ENCODE measurements around the gene PEX11G. TPM values are rescaled to one million over a fixed set of nuclear protein-coding genes. Genes with fewer than 3 reads are reported as not detected.

The PEX11G gene
- total and polyA plus RNA-seq, 2 experiments from 2014 or later = 4.0 to 6.2 TPM

GRCh38 chr19:7444042-7444441, 44.8 kb downstream of the PEX11G start:
- WGBS, 2 experiments (ENCODE audit: low coverage in 1 of 2, low lambda C conversion rate in 2 of 2, missing lambda C conversion rate in 2 of 2) = 97% methylated on average over 17 to 19 of the region's 19 CpGs
- no peak overlapping the region for H3K4me2 ChIP-seq (ENCODE audit: unreplicated experiment)
- no peaks in the 10 kb centered on the region; the same call in 1 of the 2 replicates for H3K36me3 ChIP-seq (ENCODE audit: low read depth)
- H3F3A ChIP-seq (ENCODE audit: insufficient read depth) = no peaks in the 10 kb centered on the region
- H3K9me2 ChIP-seq (ENCODE audit: insufficient read depth) = no peaks in the 10 kb centered on the region
- no peaks in the 10 kb centered on the region for H3K9me3 ChIP-seq (ENCODE audit: low read depth)
- no peak overlapping the region for H3K27ac ChIP-seq
- no peak overlapping the region for H3K9ac ChIP-seq
- no peak for DNase-seq
- in situ Hi-C loops (cut with MboI) = no loop called here
- H4K20me1 ChIP-seq (ENCODE audit: insufficient read depth) = no peaks in the 10 kb centered on the region
- H3K4me1 ChIP-seq (ENCODE audit: insufficient read depth) = no peaks in the 10 kb centered on the region
- TF ChIP-seq EZH2phosphoT487 (IDR thresholded peaks at IDR 0.05; ENCODE audit: insufficient read depth, low read depth) (no peak), EZH2 (IDR thresholded peaks at IDR 0.05; ENCODE audit: insufficient read depth, poor library complexity, severe bottlenecking) (no peak)
- no peak overlapping the region for H3K4me3 ChIP-seq
- H3K27me3 ChIP-seq (replicated peaks; ENCODE audit: insufficient read depth) = no peaks in the 10 kb centered on the region
- no peaks in the 10 kb centered on the region for H3K79me2 ChIP-seq (ENCODE audit: insufficient read depth)
- no peak overlapping the region for H2AFZ ChIP-seq

GRCh38 chr19:7442423-7442822, 46.4 kb downstream of the PEX11G start:
- Histone ChIP-seq H3K9ac (no peak overlapping the region), H3K36me3 (ENCODE audit: low read depth) (no peaks in the 10 kb centered on the region; the same call in 1 of the 2 replicates), H3K9me3 (ENCODE audit: low read depth) (no peaks in the 10 kb centered on the region), H3K27me3 (replicated peaks; ENCODE audit: insufficient read depth) (no peaks in the 10 kb centered on the region), H3K4me2 (ENCODE audit: unreplicated experiment) (no peak overlapping the region), H3K27ac (no peak overlapping the region), H3K79me2 (ENCODE audit: insufficient read depth) (no peaks in the 10 kb centered on the region), H3K9me2 (ENCODE audit: insufficient read depth) (no peaks in the 10 kb centered on the region), H3K4me3 (no peak overlapping the region), H4K20me1 (ENCODE audit: insufficient read depth) (no peaks in the 10 kb centered on the region), H3K4me1 (ENCODE audit: insufficient read depth) (no peaks in the 10 kb centered on the region), H2AFZ (no peak overlapping the region), H3F3A (ENCODE audit: insufficient read depth) (no peaks in the 10 kb centered on the region)
- 81 to 82% methylated on average over 9 of the region's 9 CpGs for WGBS, 2 experiments (ENCODE audit: low coverage in 1 of 2, low lambda C conversion rate in 2 of 2, missing lambda C conversion rate in 2 of 2)
- no peak for DNase-seq
- in situ Hi-C loops (cut with MboI) = no loop called here
- no peak for TF ChIP-seq EZH2 (IDR thresholded peaks at IDR 0.05; ENCODE audit: insufficient read depth, poor library complexity, severe bottlenecking)
- no peak for TF ChIP-seq EZH2phosphoT487 (IDR thresholded peaks at IDR 0.05; ENCODE audit: insufficient read depth, low read depth)

- Histone ChIP-seq H3F3A (ENCODE audit: insufficient read depth) (no peaks in the 10 kb centered on the region), H3K4me1 (ENCODE audit: insufficient read depth) (no peaks in the 10 kb centered on the region), H3K27me3 (replicated peaks; ENCODE audit: insufficient read depth) (no peaks in the 10 kb centered on the region), H3K36me3 (ENCODE audit: low read depth) (no peaks in the 10 kb centered on the region; the same call in 1 of the 2 replicates), H3K4me3 (no peak overlapping the region), H2AFZ (no peak overlapping the region), H4K20me1 (ENCODE audit: insufficient read depth) (no peaks in the 10 kb centered on the region), H3K9me3 (ENCODE audit: low read depth) (no peaks in the 10 kb centered on the region), H3K4me2 (ENCODE audit: unreplicated experiment) (no peak overlapping the region), H3K79me2 (ENCODE audit: insufficient read depth) (no peaks in the 10 kb centered on the region), H3K9me2 (ENCODE audit: insufficient read depth) (no peaks in the 10 kb centered on the region), H3K27ac (no peak overlapping the region), H3K9ac (no peak overlapping the region)
- no peak for DNase-seq
- in situ Hi-C loops (cut with MboI) = no loop called here
- 95 to 97% methylated on average over 17 to 21 of the region's 21 CpGs for WGBS, 2 experiments (ENCODE audit: low coverage in 1 of 2, low lambda C conversion rate in 2 of 2, missing lambda C conversion rate in 2 of 2)
- TF ChIP-seq EZH2phosphoT487 (IDR thresholded peaks at IDR 0.05; ENCODE audit: insufficient read depth, low read depth) (no peak), EZH2 (IDR thresholded peaks at IDR 0.05; ENCODE audit: insufficient read depth, poor library complexity, severe bottlenecking) (no peak)
Measured at GRCh38 chr19:7441468-7442146, 47.2 kb downstream of the PEX11G start.

GRCh38 chr19:7440188-7440975, 48.5 kb downstream of the PEX11G start:
- Histone ChIP-seq H2AFZ (no peak overlapping the region), H3K79me2 (ENCODE audit: insufficient read depth) (no peaks in the 10 kb centered on the region), H3K9me3 (ENCODE audit: low read depth) (no peaks in the 10 kb centered on the region), H3K4me2 (ENCODE audit: unreplicated experiment) (no peak overlapping the region), H3K4me1 (ENCODE audit: insufficient read depth) (no peaks in the 10 kb centered on the region), H3K27me3 (replicated peaks; ENCODE audit: insufficient read depth) (no peaks in the 10 kb centered on the region), H3F3A (ENCODE audit: insufficient read depth) (no peaks in the 10 kb centered on the region), H3K27ac (no peak overlapping the region), H3K4me3 (no peak overlapping the region), H3K9ac (no peak overlapping the region), H3K36me3 (ENCODE audit: low read depth) (no peaks in the 10 kb centered on the region; the same call in 1 of the 2 replicates), H4K20me1 (ENCODE audit: insufficient read depth) (no peaks in the 10 kb centered on the region; the same call in 1 of the 2 replicates), H3K9me2 (ENCODE audit: insufficient read depth) (no peaks in the 10 kb centered on the region)
- 90 to 92% methylated on average over 38 to 43 of the region's 43 CpGs for WGBS, 2 experiments (ENCODE audit: low coverage in 1 of 2, low lambda C conversion rate in 2 of 2, missing lambda C conversion rate in 2 of 2)
- in situ Hi-C loops (cut with MboI) = no loop called here
- no peak for DNase-seq
- no peak for TF ChIP-seq EZH2phosphoT487 (IDR thresholded peaks at IDR 0.05; ENCODE audit: insufficient read depth, low read depth)
- TF ChIP-seq EZH2 (IDR thresholded peaks at IDR 0.05; ENCODE audit: insufficient read depth, poor library complexity, severe bottlenecking) = no peak
